Right lobe of liver (tissue), 4 donors: ENCODE data around the gene KRTAP9-6.

ENCODE experiments used
- POLR2A ChIP-seq: fragments of 450-650 bp; IDR thresholded peaks from one replicate; pipeline ENCODE4 v1.6.1; 2017; ENCODE audit warnings: antibody characterized with exemption, mild to moderate bottlenecking
- TF ChIP-seq, protein P1 (sequence below), 4 donors: fragments of 200-600 bp in 3 of 4; fragments of 450-650 bp in 1 of 4; IDR thresholded peaks; one replicate each; pipeline versions ENCODE4 v1.5.1 to v1.8.0; 2016 to 2022; ENCODE audit warnings: antibody characterized with exemption in 4 of 4, mild to moderate bottlenecking in 2 of 4
- donor health status: DM: no; HTN: no; CAD: no.
- donor health status: DM: no; HTN: no; CAD: no.
- donor health status: DM: no; HTN: yes; CAD: no.

DNA sequence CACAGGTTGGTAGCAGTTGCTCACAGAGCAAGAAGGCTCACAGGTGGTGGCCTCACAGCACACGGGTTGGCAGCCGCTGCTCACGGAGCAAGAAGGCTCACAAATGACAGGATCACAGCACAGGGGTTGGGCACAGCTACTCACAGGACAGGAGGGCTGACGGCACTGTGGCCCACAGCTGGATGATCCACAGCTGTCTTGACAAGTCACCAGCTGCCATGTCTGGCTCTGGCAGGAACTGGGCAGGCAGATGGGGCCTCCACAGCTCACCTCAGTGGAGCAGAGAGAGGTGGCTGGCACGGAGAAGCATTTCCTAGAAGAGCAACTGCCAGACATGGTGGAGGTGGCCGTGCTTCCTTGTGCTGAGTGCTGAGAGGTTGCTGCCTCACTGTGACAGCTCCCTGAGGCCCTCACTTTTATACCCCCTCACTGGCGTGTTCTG lies 43.8 kb downstream of the KRTAP9-6 start, which contains the start of gene KRTAP16-1:
- TF ChIP-seq, protein P1, sequence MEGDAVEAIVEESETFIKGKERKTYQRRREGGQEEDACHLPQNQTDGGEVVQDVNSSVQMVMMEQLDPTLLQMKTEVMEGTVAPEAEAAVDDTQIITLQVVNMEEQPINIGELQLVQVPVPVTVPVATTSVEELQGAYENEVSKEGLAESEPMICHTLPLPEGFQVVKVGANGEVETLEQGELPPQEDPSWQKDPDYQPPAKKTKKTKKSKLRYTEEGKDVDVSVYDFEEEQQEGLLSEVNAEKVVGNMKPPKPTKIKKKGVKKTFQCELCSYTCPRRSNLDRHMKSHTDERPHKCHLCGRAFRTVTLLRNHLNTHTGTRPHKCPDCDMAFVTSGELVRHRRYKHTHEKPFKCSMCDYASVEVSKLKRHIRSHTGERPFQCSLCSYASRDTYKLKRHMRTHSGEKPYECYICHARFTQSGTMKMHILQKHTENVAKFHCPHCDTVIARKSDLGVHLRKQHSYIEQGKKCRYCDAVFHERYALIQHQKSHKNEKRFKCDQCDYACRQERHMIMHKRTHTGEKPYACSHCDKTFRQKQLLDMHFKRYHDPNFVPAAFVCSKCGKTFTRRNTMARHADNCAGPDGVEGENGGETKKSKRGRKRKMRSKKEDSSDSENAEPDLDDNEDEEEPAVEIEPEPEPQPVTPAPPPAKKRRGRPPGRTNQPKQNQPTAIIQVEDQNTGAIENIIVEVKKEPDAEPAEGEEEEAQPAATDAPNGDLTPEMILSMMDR (IDR thresholded peaks at IDR 0.05), result no peak
- no peak for TF ChIP-seq POLR2A
